ENCODE results near the gene EPHB1. TPM values are rescaled to one million over a fixed set of nuclear protein-coding genes. Genes with fewer than 3 reads are reported as not detected.

EPHB1 gene
- total and polyA plus RNA-seq, 2 donors (not counting 3 experiments of a cell fraction or from before 2014, with no cell fraction given), result 1.3 to 5.2 TPM

- no peaks in the 10 kb centered on the region for H3K36me3 ChIP-seq (ENCODE audit: control insufficient read depth in 2 of 2, extremely low read depth in 1 of 2, insufficient read depth in 2 of 2, low read length in 2 of 2)
- dilution Hi-C loops (cut with MboI; ENCODE audit: extremely low pct_ligation_motif_present, low sequenced_read_pairs), result no loop called here
- POLR2A ChIA-PET, result no interaction called here
- H3K9me3 ChIP-seq (replicated peaks; ENCODE audit: control insufficient read depth, insufficient read depth, low read length), result peaks cover 5% of the 10 kb centered on the region
- FAIRE-seq (no peak), DNase-seq (ENCODE audit: low read depth, low spot score) (no peak)
- H4K20me1 ChIP-seq (replicated peaks; ENCODE audit: control insufficient read depth, extremely low read depth, insufficient read depth, low read length), result no peaks in the 10 kb centered on the region
- H3K4me3 ChIP-seq (replicated peaks in 1 of 3; ENCODE audit: insufficient read depth in 1 of 3, low read depth in 1 of 3, low read length in 3 of 3), result no peak overlapping the region
- no peak overlapping the region for H3K4me2 ChIP-seq (ENCODE audit: insufficient read depth, low read length)
- no peak overlapping the region for H3K9ac ChIP-seq (replicated peaks; ENCODE audit: extremely low read depth, insufficient read depth, low read length)
- BruUV-seq (replicated peaks), result no TSS peak
- no peak overlapping the region for H2AFZ ChIP-seq (ENCODE audit: low read depth, low read length)
- H3K27me3 ChIP-seq (ENCODE audit: control insufficient read depth in 2 of 2, insufficient read depth in 2 of 2, low read length in 2 of 2), result no peaks in the 10 kb centered on the region
- intact Hi-C loops (cut with micrococcal nuclease), result no loop called here
- no peaks in the 10 kb centered on the region for H3K9me1 ChIP-seq (replicated peaks; ENCODE audit: control insufficient read depth, extremely low read depth, insufficient read depth, low read length)
- CTCF ChIA-PET, result no interaction called here
- no peak for TF ChIP-seq EZH2 (IDR thresholded peaks at IDR 0.05; ENCODE audit: borderline replicate concordance, low read depth, low read length, severe bottlenecking)
- no peak for TF ChIP-seq JUN (IDR thresholded peaks at IDR 0.05; ENCODE audit: borderline replicate concordance, insufficient read depth, insufficient read length, low read depth)
- TF ChIP-seq MAX (IDR thresholded peaks at IDR 0.05; ENCODE audit: insufficient read depth, insufficient read length), result no peak
- no peak for TF ChIP-seq MYC (IDR thresholded peaks at IDR 0.05; ENCODE audit: low read depth, low read length)
- TF ChIP-seq GATA2 (IDR thresholded peaks at IDR 0.05; ENCODE audit: insufficient read depth, insufficient read length, low read depth, low read length), result no peak
- TF ChIP-seq FOS (IDR thresholded peaks at IDR 0.05; ENCODE audit: borderline replicate concordance, insufficient read depth, low read length), result no peak
- TF ChIP-seq POLR2AphosphoS5 (IDR thresholded peaks at IDR 0.05; ENCODE audit: insufficient read depth, low read depth, low read length), result no peak
- TF ChIP-seq POLR2A (IDR thresholded peaks at IDR 0.05; ENCODE audit: low read depth, low read length), result no peak
- no peak for TF ChIP-seq CTCF (IDR thresholded peaks at IDR 0.05; ENCODE audit: extremely low read depth in 1 of 2, insufficient read depth in 1 of 2, low read depth in 1 of 2, low read length in 2 of 2)
- no peaks in the 10 kb centered on the region for H3K4me1 ChIP-seq (ENCODE audit: control insufficient read depth, extremely low read depth, insufficient read depth, low read length)
- H3K79me2 ChIP-seq (ENCODE audit: control insufficient read depth, insufficient read depth, low read length), result no peaks in the 10 kb centered on the region
- H3K27ac ChIP-seq (ENCODE audit: insufficient read depth, low read depth, low read length), result no peak overlapping the region
Measured at GRCh38 chr3:135197246-135197645, 402.2 kb downstream of the EPHB1 start.
